Measurements from ENCODE around the gene PCNX2. TPM values are rescaled to one million over a fixed set of nuclear protein-coding genes. Genes with fewer than 3 reads are reported as not detected.

Gene PCNX2
- total and polyA plus RNA-seq, 12 donors, result 0.29 to 3.1 (median 1.6) TPM

DNA sequence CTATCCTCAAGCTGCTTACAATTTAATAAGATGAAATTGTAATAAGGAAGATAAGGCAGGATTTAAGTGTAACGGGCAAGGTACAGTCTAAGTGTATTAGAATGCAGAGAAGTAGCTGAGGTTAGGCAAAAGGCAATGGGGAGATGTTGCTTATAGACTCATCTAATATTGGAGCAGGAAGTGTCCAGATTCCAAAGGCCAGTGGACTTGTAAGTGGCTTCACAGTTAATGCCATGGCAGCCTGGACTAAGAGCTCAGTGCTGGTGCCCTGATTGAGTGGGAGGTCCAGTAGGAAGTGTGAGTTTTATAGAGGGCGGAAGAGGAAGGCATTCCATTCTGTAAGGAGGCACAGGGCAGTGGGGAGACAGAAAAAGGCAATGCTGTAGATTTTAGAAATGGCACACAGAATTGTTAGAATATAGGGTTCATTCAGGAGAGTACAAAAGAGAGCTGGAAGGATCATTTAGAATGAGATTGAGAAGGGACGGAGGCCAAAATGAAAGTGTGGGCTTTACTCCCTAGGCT, 44.6 kb upstream of the PCNX2 start:
- no peak overlapping the region for H3K4me3 ChIP-seq
- no peaks in the 10 kb centered on the region for H3K36me3 ChIP-seq
- H3K27ac ChIP-seq, result no peak overlapping the region
- peaks cover 0 to 49% (median 25%) of the 10 kb centered on the region in 7 donors for H3K27me3 ChIP-seq
- intact Hi-C loops (cut with DNase I), result no loop called here
- DNase-seq (no peak), ATAC-seq (no peak)
- H3K9me3 ChIP-seq, result no peaks in the 10 kb centered on the region
- TF ChIP-seq, protein P1, sequence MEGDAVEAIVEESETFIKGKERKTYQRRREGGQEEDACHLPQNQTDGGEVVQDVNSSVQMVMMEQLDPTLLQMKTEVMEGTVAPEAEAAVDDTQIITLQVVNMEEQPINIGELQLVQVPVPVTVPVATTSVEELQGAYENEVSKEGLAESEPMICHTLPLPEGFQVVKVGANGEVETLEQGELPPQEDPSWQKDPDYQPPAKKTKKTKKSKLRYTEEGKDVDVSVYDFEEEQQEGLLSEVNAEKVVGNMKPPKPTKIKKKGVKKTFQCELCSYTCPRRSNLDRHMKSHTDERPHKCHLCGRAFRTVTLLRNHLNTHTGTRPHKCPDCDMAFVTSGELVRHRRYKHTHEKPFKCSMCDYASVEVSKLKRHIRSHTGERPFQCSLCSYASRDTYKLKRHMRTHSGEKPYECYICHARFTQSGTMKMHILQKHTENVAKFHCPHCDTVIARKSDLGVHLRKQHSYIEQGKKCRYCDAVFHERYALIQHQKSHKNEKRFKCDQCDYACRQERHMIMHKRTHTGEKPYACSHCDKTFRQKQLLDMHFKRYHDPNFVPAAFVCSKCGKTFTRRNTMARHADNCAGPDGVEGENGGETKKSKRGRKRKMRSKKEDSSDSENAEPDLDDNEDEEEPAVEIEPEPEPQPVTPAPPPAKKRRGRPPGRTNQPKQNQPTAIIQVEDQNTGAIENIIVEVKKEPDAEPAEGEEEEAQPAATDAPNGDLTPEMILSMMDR (IDR thresholded peaks at IDR 0.05), result no peak
- WGBS, 2 donors, result 78 to 96% methylated on average over 3 of the region's 3 CpGs
- no peaks in the 10 kb centered on the region for H3K4me1 ChIP-seq

DNA sequence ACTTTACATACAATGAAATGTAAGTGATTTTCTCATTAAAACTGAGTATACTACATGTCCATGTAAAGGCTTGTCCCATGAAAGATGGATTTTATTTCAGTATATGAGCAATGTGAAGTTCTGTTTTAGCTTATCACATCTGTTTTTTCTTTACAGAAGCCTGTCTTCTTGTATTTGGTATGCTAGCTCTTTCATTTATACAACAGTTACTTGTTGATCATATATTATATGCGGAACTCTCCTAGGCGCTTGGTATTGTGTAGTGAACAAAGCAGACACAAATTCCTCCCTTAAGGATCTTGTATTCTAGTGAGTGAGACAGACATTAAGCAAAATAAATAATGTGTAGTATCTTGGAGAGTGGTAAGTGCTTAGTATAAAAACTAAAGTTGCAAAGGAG, 42.6 kb upstream of the PCNX2 start:
- no peak for ATAC-seq
- TF ChIP-seq, protein P1 (IDR thresholded peaks at IDR 0.05), result no peak
- Histone ChIP-seq H3K4me1 (no peaks in the 10 kb centered on the region), H3K9me3 (no peaks in the 10 kb centered on the region), H3K36me3 (no peaks in the 10 kb centered on the region), H3K27ac (no peak overlapping the region), H3K4me3 (no peak overlapping the region), H3K27me3 (peaks cover 0 to 49% (median 26%) of the 10 kb centered on the region in 7 donors)
- DNase-seq, result no peak
- WGBS, 2 donors, result 97% methylated on average over 2 of the region's 2 CpGs
- intact Hi-C loops (cut with DNase I), result no loop called here

DNA sequence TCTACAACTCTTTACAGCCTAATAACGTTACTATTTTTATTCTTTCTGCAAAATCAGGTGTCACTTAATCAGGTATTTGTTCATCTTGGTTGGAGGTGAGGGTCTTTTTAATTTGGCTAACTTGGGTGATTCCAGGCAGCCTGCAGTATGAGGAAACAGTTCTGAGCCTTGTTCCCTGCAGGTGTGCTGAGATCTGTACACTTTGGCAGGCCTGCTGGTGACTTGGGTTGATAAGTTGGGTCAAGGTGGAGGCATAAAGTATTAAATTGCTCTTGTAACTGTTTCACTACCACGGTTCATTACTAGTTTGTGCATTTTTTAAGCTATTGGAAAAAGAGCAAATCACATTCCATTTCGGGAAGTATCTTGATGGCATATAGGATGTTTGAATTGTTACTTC, 42.0 kb upstream of the PCNX2 start:
- no peak for ATAC-seq
- no peaks in the 10 kb centered on the region for H3K9me3 ChIP-seq
- intact Hi-C loops (cut with DNase I), result no loop called here
- H3K27ac ChIP-seq, result no peak overlapping the region
- DNase-seq, result no peak
- no peak overlapping the region for H3K4me3 ChIP-seq
- peaks cover 0 to 49% (median 21%) of the 10 kb centered on the region in 7 donors for H3K27me3 ChIP-seq
- 78 to 88% methylated on average over 3 of the region's 3 CpGs for WGBS, 2 donors
- TF ChIP-seq, protein P1 (IDR thresholded peaks at IDR 0.05), result no peak
- no peaks in the 10 kb centered on the region for H3K4me1 ChIP-seq
- H3K36me3 ChIP-seq, result no peaks in the 10 kb centered on the region

DNA sequence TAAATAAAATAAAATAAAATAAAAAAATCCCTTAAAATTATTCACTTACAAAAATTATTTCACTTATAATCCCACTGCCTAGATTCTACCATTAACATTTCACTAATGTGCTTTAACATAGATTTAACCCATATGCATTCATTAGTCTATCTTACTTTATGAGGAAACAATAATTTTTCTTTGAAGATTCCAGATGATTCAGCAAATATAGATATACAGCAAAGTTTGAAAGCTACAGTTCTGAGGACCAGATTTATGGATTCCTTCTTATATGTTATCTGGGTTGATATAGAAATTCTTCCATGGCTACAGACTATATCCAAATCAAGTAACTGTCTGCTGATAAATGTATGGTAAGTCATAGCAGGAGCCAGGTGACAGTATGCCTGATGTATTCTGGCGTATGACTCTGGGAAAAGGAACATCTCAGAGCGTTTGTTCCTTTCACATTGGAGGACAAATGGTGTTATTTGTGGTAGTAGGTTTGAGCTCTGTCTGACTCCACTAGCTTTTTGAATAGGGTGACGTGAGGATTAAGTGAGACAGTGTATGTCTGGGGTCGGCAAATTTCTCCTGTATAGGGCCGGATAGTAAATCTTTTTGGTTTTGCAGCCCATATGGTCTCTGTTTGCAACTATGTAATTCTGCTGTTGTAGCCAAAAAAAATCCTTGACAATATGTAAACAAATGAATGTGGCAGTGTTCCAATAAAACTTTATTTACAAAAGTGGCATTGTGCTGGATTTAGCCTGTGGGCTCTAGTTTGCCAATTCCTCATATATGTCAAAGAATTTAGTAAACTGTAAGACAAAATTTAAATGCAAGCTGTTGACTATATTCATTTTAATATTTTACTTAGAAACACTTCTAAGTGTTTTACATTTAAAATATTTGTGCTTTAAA, 41.3 kb upstream of the PCNX2 start:
- no peak for ATAC-seq
- intact Hi-C loops (cut with DNase I), result no loop called here

More for the DNA sequence above, 41.3 kb upstream of the PCNX2 start:
- no peaks in the 10 kb centered on the region for H3K36me3 ChIP-seq
- TF ChIP-seq, protein P1 (IDR thresholded peaks at IDR 0.05), result no peak
- 87 to 89% methylated on average over 5 of the region's 5 CpGs for WGBS, 2 donors
- no peaks in the 10 kb centered on the region for H3K4me1 ChIP-seq
- no peak for DNase-seq
- H3K27ac ChIP-seq, result no peak overlapping the region
- H3K4me3 ChIP-seq, result no peak overlapping the region
- H3K9me3 ChIP-seq, result no peaks in the 10 kb centered on the region
- peaks cover 0 to 56% (median 15%) of the 10 kb centered on the region in 7 donors for H3K27me3 ChIP-seq
